ENCODE data around the gene LZTS2.

GRCh38 chr10:100965820-100966219 is 33.8 kb upstream of the LZTS2 start:
- TF ChIP-seq REST (IDR thresholded peaks at IDR 0.05; ENCODE audit: low read depth, low read length), result no peak
- no peak for TF ChIP-seq POLR2A (IDR thresholded peaks at IDR 0.05; ENCODE audit: low read depth, low read length)
- no peak for TF ChIP-seq PAX8 (IDR thresholded peaks at IDR 0.05)
- no peak for TF ChIP-seq ZBTB33 (IDR thresholded peaks at IDR 0.05)
- no peak for TF ChIP-seq KLF5 (IDR thresholded peaks at IDR 0.05; ENCODE audit: partially characterized antibody)
- no peak for TF ChIP-seq SRF (IDR thresholded peaks at IDR 0.05; ENCODE audit: low read depth in 2 of 2, low read length in 2 of 2)
